ENCODE results near the gene PABPC1L2A.
"Not testable (repeated sequence)": the region's sequence is repeated elsewhere in the genome, so short reads cannot be mapped to it uniquely, and the experiment has no call there.

Gene PABPC1L2A

GRCh38 chrX:73079024-73079562, at the start of gene PABPC1L2A:
Gene PABPC1L2A (minus strand): TSS chrX:73079512. CDS start chrX:73079386, 126 bp downstream.
- H3K27ac Mint-ChIP-seq; H3K4me3 Mint-ChIP-seq; H3K9me3 Mint-ChIP-seq; H3K27me3 Mint-ChIP-seq (ENCODE audit: low read depth); H3K36me3 Mint-ChIP-seq (ENCODE audit: low read depth); H3K4me1 Mint-ChIP-seq (ENCODE audit: low read depth): not testable (repeated sequence)

GRCh38 chrX:73127700-73128241, 48.5 kb upstream of the PABPC1L2A start:
- H3K27me3 Mint-ChIP-seq (ENCODE audit: low read depth) = no peaks in the 10 kb centered on the region
- peaks cover 4% of the 10 kb centered on the region for H3K4me1 Mint-ChIP-seq (ENCODE audit: low read depth)
- H3K27ac Mint-ChIP-seq = no peak overlapping the region
- no peaks in the 10 kb centered on the region for H3K9me3 Mint-ChIP-seq
- no peaks in the 10 kb centered on the region for H3K36me3 Mint-ChIP-seq (ENCODE audit: low read depth)
- peak overlapping the region; percentile 54 for H3K4me3 Mint-ChIP-seq

GRCh38 chrX:73126240-73126639, 46.9 kb upstream of the PABPC1L2A start:
- no peaks in the 10 kb centered on the region for H3K27me3 Mint-ChIP-seq (ENCODE audit: low read depth)
- peaks cover 4% of the 10 kb centered on the region for H3K4me1 Mint-ChIP-seq (ENCODE audit: low read depth)
- no peak overlapping the region for H3K4me3 Mint-ChIP-seq
- H3K36me3 Mint-ChIP-seq (ENCODE audit: low read depth) = no peaks in the 10 kb centered on the region
- no peak overlapping the region for H3K27ac Mint-ChIP-seq
- no peaks in the 10 kb centered on the region for H3K9me3 Mint-ChIP-seq

- H3K27ac Mint-ChIP-seq; H3K36me3 Mint-ChIP-seq (ENCODE audit: low read depth); H3K27me3 Mint-ChIP-seq (ENCODE audit: low read depth); H3K4me3 Mint-ChIP-seq; H3K4me1 Mint-ChIP-seq (ENCODE audit: low read depth); H3K9me3 Mint-ChIP-seq: not testable (repeated sequence)
Observed at GRCh38 chrX:73099505-73099904, 20.2 kb upstream of the PABPC1L2A start.

GRCh38 chrX:73086766-73087165, 7.5 kb upstream of the PABPC1L2A start:
- not testable (repeated sequence) for H3K27me3 Mint-ChIP-seq (ENCODE audit: low read depth); H3K4me3 Mint-ChIP-seq; H3K36me3 Mint-ChIP-seq (ENCODE audit: low read depth)

GRCh38 chrX:73079884-73080283, 572 bp upstream of the PABPC1L2A start:
- H3K4me1 Mint-ChIP-seq (ENCODE audit: low read depth) = not testable (repeated sequence)

More at GRCh38 chrX:73086766-73087165, 7.5 kb upstream of the PABPC1L2A start:
- not testable (repeated sequence) for H3K9me3 Mint-ChIP-seq; H3K4me1 Mint-ChIP-seq (ENCODE audit: low read depth); H3K27ac Mint-ChIP-seq

GRCh38 chrX:73078597-73078996, 715 bp downstream of the PABPC1L2A start:
- not testable (repeated sequence) for H3K27me3 Mint-ChIP-seq (ENCODE audit: low read depth); H3K27ac Mint-ChIP-seq; H3K4me1 Mint-ChIP-seq (ENCODE audit: low read depth); H3K36me3 Mint-ChIP-seq (ENCODE audit: low read depth); H3K4me3 Mint-ChIP-seq; H3K9me3 Mint-ChIP-seq

More at GRCh38 chrX:73079884-73080283, 572 bp upstream of the PABPC1L2A start:
- H3K36me3 Mint-ChIP-seq (ENCODE audit: low read depth); H3K4me3 Mint-ChIP-seq; H3K9me3 Mint-ChIP-seq; H3K27me3 Mint-ChIP-seq (ENCODE audit: low read depth); H3K27ac Mint-ChIP-seq: not testable (repeated sequence)

- H3K4me3 Mint-ChIP-seq = no peak overlapping the region
- H3K27ac Mint-ChIP-seq = no peak overlapping the region
- H3K4me1 Mint-ChIP-seq (ENCODE audit: low read depth) = no peaks in the 10 kb centered on the region
Observed at GRCh38 chrX:73076838-73077237, 2.5 kb downstream of the PABPC1L2A start.

GRCh38 chrX:73069365-73070035, 9.8 kb downstream of the PABPC1L2A start:
- H3K27ac Mint-ChIP-seq = no peak overlapping the region
- H3K4me3 Mint-ChIP-seq = no peak overlapping the region
- no peaks in the 10 kb centered on the region for H3K9me3 Mint-ChIP-seq
- H3K27me3 Mint-ChIP-seq (ENCODE audit: low read depth) = no peaks in the 10 kb centered on the region
- no peaks in the 10 kb centered on the region for H3K36me3 Mint-ChIP-seq (ENCODE audit: low read depth)
- H3K4me1 Mint-ChIP-seq (ENCODE audit: low read depth) = no peaks in the 10 kb centered on the region

More at GRCh38 chrX:73076838-73077237, 2.5 kb downstream of the PABPC1L2A start:
- H3K36me3 Mint-ChIP-seq (ENCODE audit: low read depth) = no peaks in the 10 kb centered on the region
- no peaks in the 10 kb centered on the region for H3K9me3 Mint-ChIP-seq
- H3K27me3 Mint-ChIP-seq (ENCODE audit: low read depth) = peaks cover 9% of the 10 kb centered on the region

GRCh38 chrX:73068467-73069364, 10.6 kb downstream of the PABPC1L2A start:
- Mint-ChIP-seq H3K36me3 (ENCODE audit: low read depth) (no peaks in the 10 kb centered on the region), H3K9me3 (no peaks in the 10 kb centered on the region), H3K27ac (no peak overlapping the region), H3K4me1 (ENCODE audit: low read depth) (no peaks in the 10 kb centered on the region), H3K27me3 (ENCODE audit: low read depth) (no peaks in the 10 kb centered on the region), H3K4me3 (no peak overlapping the region)

GRCh38 chrX:73067761-73068466, 11.4 kb downstream of the PABPC1L2A start:
- H3K27me3 Mint-ChIP-seq (ENCODE audit: low read depth); H3K4me1 Mint-ChIP-seq (ENCODE audit: low read depth); H3K9me3 Mint-ChIP-seq; H3K36me3 Mint-ChIP-seq (ENCODE audit: low read depth); H3K27ac Mint-ChIP-seq; H3K4me3 Mint-ChIP-seq: not testable (repeated sequence)

- no peaks in the 10 kb centered on the region for H3K4me1 Mint-ChIP-seq (ENCODE audit: low read depth)
- no peak overlapping the region for H3K4me3 Mint-ChIP-seq
- H3K27ac Mint-ChIP-seq = no peak overlapping the region
- H3K9me3 Mint-ChIP-seq = peaks cover 1% of the 10 kb centered on the region
- no peaks in the 10 kb centered on the region for H3K27me3 Mint-ChIP-seq (ENCODE audit: low read depth)
- H3K36me3 Mint-ChIP-seq (ENCODE audit: low read depth) = no peaks in the 10 kb centered on the region
Observed at GRCh38 chrX:73028876-73029275, 50.4 kb downstream of the PABPC1L2A start.

Measured in T-helper 1 cell treated with Interleukin-12 subunit alpha and Interleukin-12 subunit beta and Interleukin-4 antibody, amounts not matched to agents 30 μg/mL and 1 μg/mL, for 36 hours (primary cell).